Measurements from ENCODE around the gene CLIC4. TPM values are rescaled to one million over a fixed set of nuclear protein-coding genes. Genes with fewer than 3 reads are reported as not detected.

CLIC4 gene
- polyA plus RNA-seq, 3 donors = 9.7 to 38.1 (median 24.6) TPM

DNA sequence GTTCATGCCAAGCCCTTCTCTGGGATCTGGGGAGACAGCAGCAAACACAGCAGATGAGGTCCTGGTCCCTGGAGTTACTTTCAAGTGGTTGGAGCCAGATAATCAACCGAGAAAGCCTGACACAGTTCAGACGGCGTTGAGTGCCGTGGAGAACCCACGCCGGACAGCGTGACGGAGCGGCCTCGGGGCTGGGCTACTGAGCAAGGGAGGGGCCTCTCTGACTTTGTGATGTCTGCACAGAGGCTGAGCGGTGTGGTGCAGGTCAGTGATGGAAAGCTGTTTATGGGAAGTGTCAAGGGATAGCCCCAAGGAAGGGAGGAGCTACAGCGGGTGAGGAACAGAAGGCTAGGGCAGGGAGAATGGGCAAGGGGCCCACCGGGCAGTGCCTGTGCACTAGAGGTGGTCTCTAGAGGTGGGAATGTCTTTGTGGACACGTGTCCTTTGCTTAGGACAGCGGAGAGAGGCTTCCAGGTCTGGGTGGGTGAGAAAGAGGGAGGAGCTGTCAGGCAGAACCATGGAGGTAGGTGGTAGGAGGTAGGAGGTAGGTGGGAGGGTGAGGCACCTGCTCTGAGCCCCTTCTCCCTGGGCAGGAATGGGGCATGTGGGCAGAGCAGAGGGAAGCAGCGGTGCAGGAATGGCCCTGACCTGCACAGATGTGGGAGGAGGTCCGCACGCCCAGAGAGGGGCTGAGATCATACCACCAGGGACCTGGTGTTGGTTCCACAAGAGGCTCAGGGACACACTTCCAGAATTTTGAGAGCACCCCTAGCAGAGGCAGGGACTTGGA, 122.0 kb downstream of the CLIC4 start:
- Histone ChIP-seq H3K9me3 (replicated peaks in 1 of 2; ENCODE audit: control insufficient read depth in 1 of 2, insufficient read depth in 1 of 2, low read length in 2 of 2) (no peaks in the 10 kb centered on the region), H3K27me3 (ENCODE audit: control insufficient read depth in 2 of 2, insufficient read depth in 2 of 2, low read length in 2 of 2) (peaks cover 0 to 25% of the 10 kb centered on the region in 2 donors), H3K4me1 (ENCODE audit: control insufficient read depth in 1 of 2, insufficient read depth in 2 of 2, low read length in 2 of 2) (peaks cover 42 to 43% of the 10 kb centered on the region in 2 donors), H4K20me1 (ENCODE audit: insufficient read depth, low read length) (no peaks in the 10 kb centered on the region), H3K4me2 (replicated peaks; ENCODE audit: extremely low read depth, low read length, poor library complexity, severe bottlenecking) (no peak overlapping the region), H3K4me3 (replicated peaks in 1 of 3; ENCODE audit: low read depth in 2 of 3, low read length in 3 of 3) (no peak overlapping the region), H3K36me3 (replicated peaks in 1 of 2; ENCODE audit: control insufficient read depth in 1 of 2, insufficient read depth in 2 of 2, low read length in 2 of 2) (no peaks in the 10 kb centered on the region), H3K27ac (ENCODE audit: low read depth in 1 of 2, low read length in 2 of 2) (no peak overlapping the region), H3K9ac (ENCODE audit: insufficient read depth, low read length, poor library complexity, severe bottlenecking) (no peak overlapping the region), H3K79me2 (ENCODE audit: insufficient read depth, low read length) (no peaks in the 10 kb centered on the region), H2AFZ (ENCODE audit: insufficient read depth, low read depth, low read length, poor library complexity, severe bottlenecking) (no peak overlapping the region)
- TF ChIP-seq CTCF (IDR thresholded peaks at IDR 0.05) = no peak
- WGBS (ENCODE audit: insufficient coverage) = 93% methylated on average over 18 of the region's 18 CpGs
- Mint-ChIP-seq H3K27me3 (ENCODE audit: low read depth in 3 of 3) (peaks cover 35 to 56% (median 40%) of the 10 kb centered on the region in 3 donors), H3K27ac (no peak overlapping the region), H3K36me3 (no peaks in the 10 kb centered on the region), H3K4me3 (no peak overlapping the region), H3K9me3 (peaks cover 0 to 2% (median 0%) of the 10 kb centered on the region in 7 donors), H3K4me1 (peaks cover 45% of the 10 kb centered on the region)
- intact Hi-C loops (cut with micrococcal nuclease) = no loop called here
- no peak for DNase-seq

DNA sequence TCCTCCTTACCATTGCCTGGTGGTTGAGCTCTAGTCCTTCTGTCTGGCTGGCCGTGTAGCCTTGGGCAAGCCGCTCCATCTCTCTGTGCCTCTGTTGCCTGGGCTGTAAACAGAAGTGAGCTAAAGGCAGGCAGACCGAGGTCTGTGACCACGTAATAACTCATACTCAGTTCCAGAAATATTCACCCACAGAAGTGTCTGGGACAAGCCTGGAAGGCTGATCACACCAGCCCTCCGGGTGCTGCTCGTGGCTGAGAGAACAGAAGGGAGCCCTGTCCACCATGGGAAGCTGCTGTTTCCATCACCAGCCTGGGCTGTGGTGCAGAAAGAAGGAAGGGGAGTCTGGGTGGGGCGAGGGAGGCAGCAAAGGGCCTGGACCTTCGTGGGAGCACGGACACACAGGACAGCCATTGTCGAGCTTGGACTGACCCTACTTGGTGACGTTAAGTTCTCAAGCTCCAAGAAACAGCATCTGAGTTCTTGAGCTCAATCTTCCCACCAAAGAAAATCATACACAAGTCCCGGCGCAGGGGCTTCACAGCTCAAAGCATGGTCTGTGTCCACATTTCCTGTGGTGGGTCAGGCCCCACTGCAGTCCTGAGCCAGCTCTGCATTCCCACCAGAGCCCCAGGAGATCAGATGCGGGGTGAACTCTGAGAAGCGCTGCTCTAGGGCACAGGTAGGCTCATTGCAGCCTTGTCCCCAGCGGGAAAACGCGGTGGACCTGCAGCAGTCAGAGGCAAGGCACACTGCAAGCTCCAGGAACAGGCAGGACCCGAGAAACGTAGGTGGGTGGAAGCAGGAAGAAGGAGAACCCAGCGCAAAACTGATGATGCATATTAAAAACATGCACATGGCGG, 123.0 kb downstream of the CLIC4 start:
- H3K27ac Mint-ChIP-seq = no peak overlapping the region

More for the DNA sequence above, 123.0 kb downstream of the CLIC4 start:
- peaks cover 0 to 22% of the 10 kb centered on the region in 2 donors for H3K27me3 ChIP-seq (ENCODE audit: control insufficient read depth in 2 of 2, insufficient read depth in 2 of 2, low read length in 2 of 2)
- H4K20me1 ChIP-seq (ENCODE audit: insufficient read depth, low read length) = no peaks in the 10 kb centered on the region
- no peak overlapping the region for H2AFZ ChIP-seq (ENCODE audit: insufficient read depth, low read depth, low read length, poor library complexity, severe bottlenecking)
- no peak overlapping the region for H3K9ac ChIP-seq (ENCODE audit: insufficient read depth, low read length, poor library complexity, severe bottlenecking)
- H3K9me3 ChIP-seq (replicated peaks in 1 of 2; ENCODE audit: control insufficient read depth in 1 of 2, insufficient read depth in 1 of 2, low read length in 2 of 2) = no peaks in the 10 kb centered on the region
- intact Hi-C loops (cut with micrococcal nuclease) = no loop called here
- H3K27ac ChIP-seq (ENCODE audit: low read depth in 1 of 2, low read length in 2 of 2) = no peak overlapping the region
- H3K79me2 ChIP-seq (ENCODE audit: insufficient read depth, low read length) = no peaks in the 10 kb centered on the region
- peaks cover 52% of the 10 kb centered on the region for H3K4me1 Mint-ChIP-seq
- no peak for TF ChIP-seq CTCF (IDR thresholded peaks at IDR 0.05)
- H3K27me3 Mint-ChIP-seq (ENCODE audit: low read depth in 3 of 3) = peaks cover 32 to 49% (median 41%) of the 10 kb centered on the region in 3 donors
- H3K4me2 ChIP-seq (replicated peaks; ENCODE audit: extremely low read depth, low read length, poor library complexity, severe bottlenecking) = no peak overlapping the region
- H3K4me1 ChIP-seq (ENCODE audit: control insufficient read depth in 1 of 2, insufficient read depth in 2 of 2, low read length in 2 of 2) = peaks cover 50% of the 10 kb centered on the region in 2 donors
- no peaks in the 10 kb centered on the region for H3K36me3 Mint-ChIP-seq
- 79% methylated on average over 19 of the region's 22 CpGs for WGBS (ENCODE audit: insufficient coverage)
- H3K4me3 Mint-ChIP-seq = no peak overlapping the region
- H3K4me3 ChIP-seq (replicated peaks in 1 of 3; ENCODE audit: low read depth in 2 of 3, low read length in 3 of 3) = no peak overlapping the region
- H3K9me3 Mint-ChIP-seq = peaks cover 0 to 2% (median 0%) of the 10 kb centered on the region in 7 donors
- DNase-seq = no peak
- no peaks in the 10 kb centered on the region for H3K36me3 ChIP-seq (replicated peaks in 1 of 2; ENCODE audit: control insufficient read depth in 1 of 2, insufficient read depth in 2 of 2, low read length in 2 of 2)
